Measurements from ENCODE around the gene NKG7.

NKG7 gene

GRCh38 chr19:51333836-51334460 lies 38.5 kb downstream of the NKG7 start:
- no peak for DNase-seq

GRCh38 chr19:51331716-51332115 lies 40.7 kb downstream of the NKG7 start:
- no peak for DNase-seq

GRCh38 chr19:51331193-51331592 lies 41.3 kb downstream of the NKG7 start:
- DNase-seq = no peak

- no peak for DNase-seq
Observed at GRCh38 chr19:51330366-51330765, 42.1 kb downstream of the NKG7 start.

- DNase-seq = no peak
Observed at GRCh38 chr19:51329411-51329810, 43.0 kb downstream of the NKG7 start.

- no peak for DNase-seq
Observed at GRCh38 chr19:51327066-51328001, 45.1 kb downstream of the NKG7 start.

- DNase-seq = no peak
Observed at GRCh38 chr19:51326216-51327065, 46.0 kb downstream of the NKG7 start.

- DNase-seq = no peak
Observed at GRCh38 chr19:51325161-51325976, 47.1 kb downstream of the NKG7 start.

GRCh38 chr19:51324167-51324481 lies 48.3 kb downstream of the NKG7 start:
- no peak for DNase-seq

GRCh38 chr19:51323481-51324166 lies 48.8 kb downstream of the NKG7 start:
- no peak for DNase-seq

- DNase-seq = no peak
Observed at GRCh38 chr19:51321799-51322198, 50.7 kb downstream of the NKG7 start.

Data from NCI-H1694 (cell line).